Measurements from ENCODE around the gene DNAJC4. TPM values are rescaled to one million over a fixed set of nuclear protein-coding genes. Genes with fewer than 3 reads are reported as not detected.

The DNAJC4 gene
- total RNA-seq, 2 experiments from 2014 or later, result 22.5 to 26.2 TPM

DNA sequence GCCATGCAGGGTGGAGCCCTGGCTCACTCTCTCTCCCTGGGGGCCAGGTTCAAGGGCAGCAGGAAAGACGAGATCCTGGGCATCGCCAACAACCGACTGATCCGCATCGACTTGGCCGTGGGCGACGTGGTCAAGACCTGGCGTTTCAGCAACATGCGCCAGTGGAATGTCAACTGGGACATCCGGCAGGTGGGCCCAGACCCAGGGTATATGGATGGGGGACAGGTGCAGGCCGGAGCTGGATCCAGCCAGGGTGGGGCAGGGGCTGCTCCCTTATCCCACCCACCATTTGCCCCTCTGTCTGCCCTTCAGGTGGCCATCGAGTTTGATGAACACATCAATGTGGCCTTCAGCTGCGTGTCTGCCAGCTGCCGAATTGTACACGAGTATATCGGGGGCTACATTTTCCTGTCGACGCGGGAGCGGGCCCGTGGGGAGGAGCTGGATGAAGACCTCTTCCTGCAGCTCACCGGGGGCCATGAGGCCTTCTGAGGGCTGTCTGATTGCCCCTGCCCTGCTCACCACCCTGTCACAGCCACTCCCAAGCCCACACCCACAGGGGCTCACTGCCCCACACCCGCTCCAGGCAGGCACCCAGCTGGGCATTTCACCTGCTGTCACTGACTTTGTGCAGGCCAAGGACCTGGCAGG, 7.2 kb upstream of the DNAJC4 start:
- Mint-ChIP-seq H3K36me3 (peaks cover 16% of the 10 kb centered on the region), H3K4me1 (ENCODE audit: low read depth) (peaks cover 18% of the 10 kb centered on the region), H3K27ac (no peak overlapping the region), H3K4me3 (no peak overlapping the region), H3K9me3 (no peaks in the 10 kb centered on the region), H3K27me3 (no peaks in the 10 kb centered on the region)
- intact Hi-C loops (cut with micrococcal nuclease), result no loop called here
- ChIA-PET POLR2A (interaction anchor here (0.5 to 5.4 kb wide), 7 partner anchors 8 to 42 kb away, joined by 3 to 66 read pairs (median 4); partner anchors contain the start of gene FERMT3), CTCF (interaction anchor here (5.2 kb wide), 1 partner anchor 16 kb away, joined by 38 read pairs; the partner anchor contains the start of gene FERMT3)
- DNase-seq, result no peak

DNA sequence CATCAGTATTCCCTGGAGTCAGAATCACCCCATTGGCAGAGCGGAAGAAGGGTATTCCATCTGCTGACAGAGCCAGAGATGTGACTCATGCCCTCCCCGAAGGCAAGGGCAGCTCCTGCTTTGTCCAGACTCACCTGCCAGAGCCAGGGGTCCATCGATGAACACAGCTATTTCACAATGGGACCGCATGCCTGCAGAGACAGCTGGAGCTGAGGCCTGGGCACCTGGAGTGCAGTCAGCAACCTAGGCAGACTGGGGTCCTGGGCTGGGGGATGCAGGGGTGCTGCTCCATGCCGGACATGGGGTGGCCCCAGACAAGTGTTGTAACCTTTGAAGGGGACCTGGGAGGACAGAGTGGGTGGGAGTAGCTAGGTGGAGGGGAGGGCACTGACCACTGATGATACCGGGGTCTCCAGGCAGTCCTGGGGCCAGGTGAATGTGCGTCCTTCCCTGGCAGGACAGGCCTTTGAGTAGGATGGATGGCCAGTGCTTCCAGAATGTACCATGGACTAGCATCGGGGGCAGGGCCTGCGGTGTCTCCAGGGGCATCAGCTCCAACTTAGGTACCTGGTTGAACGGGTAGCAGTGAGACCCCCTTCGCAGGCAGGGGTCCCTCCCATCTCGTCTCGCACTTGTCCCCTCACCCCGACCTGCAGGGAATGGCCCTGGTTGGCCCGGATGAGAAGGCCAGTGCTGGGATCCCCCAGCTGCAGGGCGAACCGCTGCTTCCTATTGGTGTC, 6.0 kb upstream of the DNAJC4 start:
- Mint-ChIP-seq H3K9me3 (no peaks in the 10 kb centered on the region), H3K27ac (peak overlapping the region; percentile 49), H3K4me1 (ENCODE audit: low read depth) (peaks cover 21% of the 10 kb centered on the region), H3K36me3 (peaks cover 8% of the 10 kb centered on the region), H3K27me3 (no peaks in the 10 kb centered on the region), H3K4me3 (peak overlapping the region; percentile 88)
- intact Hi-C loops (cut with micrococcal nuclease), result no loop called here
- CTCF ChIA-PET, result interaction anchor here (0.6 to 5.2 kb wide), 4 partner anchors 8 to 107 kb away, joined by 3 to 38 read pairs (median 4); partner anchors contain the start of gene FERMT3
- DNase-seq, result no peak
- POLR2A ChIA-PET, result interaction anchor here (0.6 to 5.4 kb wide), 7 partner anchors 9 to 1452 kb away, joined by 3 to 66 read pairs (median 3); partner anchors contain the start of gene FERMT3

DNA sequence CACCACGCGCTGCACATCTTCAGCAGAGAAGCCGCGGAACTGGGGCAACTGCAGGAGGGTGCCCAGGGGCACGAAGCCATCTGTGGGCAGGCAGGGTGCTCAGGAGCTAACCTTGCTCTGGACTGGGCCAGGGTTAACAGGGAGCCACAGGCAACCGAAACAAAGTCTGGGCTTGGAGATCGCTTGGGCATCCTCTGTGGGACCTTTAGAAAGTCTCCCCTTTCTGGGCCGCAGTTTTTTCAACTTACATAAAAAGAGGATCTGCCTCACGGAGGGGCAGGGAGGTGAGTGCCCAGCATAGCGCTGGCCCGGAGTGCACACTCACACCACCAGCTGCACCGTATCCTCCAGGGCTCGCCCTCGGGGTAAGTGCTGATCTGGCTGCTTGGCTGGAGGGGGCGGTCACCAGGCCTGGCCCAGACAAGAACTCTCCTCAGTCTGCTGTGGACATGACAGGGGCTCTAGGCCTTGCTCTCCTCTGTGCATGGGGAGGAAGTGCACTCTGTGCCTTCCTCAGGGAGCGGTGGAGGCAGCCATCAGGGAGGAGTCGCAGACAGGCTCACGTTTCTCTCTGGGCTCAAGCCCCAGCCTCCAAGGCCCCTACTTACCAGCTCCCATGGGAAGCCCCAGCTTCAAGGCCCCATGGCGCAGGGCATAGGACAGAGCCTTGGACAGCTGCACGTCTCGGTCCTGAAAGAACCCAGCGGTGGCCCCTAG, 5.3 kb upstream of the DNAJC4 start:
- Mint-ChIP-seq H3K36me3 (peaks cover 7% of the 10 kb centered on the region), H3K4me1 (ENCODE audit: low read depth) (peaks cover 27% of the 10 kb centered on the region), H3K27me3 (no peaks in the 10 kb centered on the region), H3K27ac (peak overlapping the region; percentile 83), H3K4me3 (peak overlapping the region; percentile 88), H3K9me3 (no peaks in the 10 kb centered on the region)
- no peak for DNase-seq
- ChIA-PET CTCF (interaction anchor here (0.6 to 5.2 kb wide), 5 partner anchors 8 to 107 kb away, joined by 3 to 38 read pairs (median 3); partner anchors contain the start of genes FERMT3 and PRDX5), POLR2A (interaction anchor here (0.9 to 5.4 kb wide), 7 partner anchors 10 to 92 kb away, joined by 3 to 66 read pairs (median 6); partner anchors contain the start of genes FERMT3, PRDX5 and TRMT112)
- intact Hi-C loops (cut with micrococcal nuclease), result no loop called here

DNA sequence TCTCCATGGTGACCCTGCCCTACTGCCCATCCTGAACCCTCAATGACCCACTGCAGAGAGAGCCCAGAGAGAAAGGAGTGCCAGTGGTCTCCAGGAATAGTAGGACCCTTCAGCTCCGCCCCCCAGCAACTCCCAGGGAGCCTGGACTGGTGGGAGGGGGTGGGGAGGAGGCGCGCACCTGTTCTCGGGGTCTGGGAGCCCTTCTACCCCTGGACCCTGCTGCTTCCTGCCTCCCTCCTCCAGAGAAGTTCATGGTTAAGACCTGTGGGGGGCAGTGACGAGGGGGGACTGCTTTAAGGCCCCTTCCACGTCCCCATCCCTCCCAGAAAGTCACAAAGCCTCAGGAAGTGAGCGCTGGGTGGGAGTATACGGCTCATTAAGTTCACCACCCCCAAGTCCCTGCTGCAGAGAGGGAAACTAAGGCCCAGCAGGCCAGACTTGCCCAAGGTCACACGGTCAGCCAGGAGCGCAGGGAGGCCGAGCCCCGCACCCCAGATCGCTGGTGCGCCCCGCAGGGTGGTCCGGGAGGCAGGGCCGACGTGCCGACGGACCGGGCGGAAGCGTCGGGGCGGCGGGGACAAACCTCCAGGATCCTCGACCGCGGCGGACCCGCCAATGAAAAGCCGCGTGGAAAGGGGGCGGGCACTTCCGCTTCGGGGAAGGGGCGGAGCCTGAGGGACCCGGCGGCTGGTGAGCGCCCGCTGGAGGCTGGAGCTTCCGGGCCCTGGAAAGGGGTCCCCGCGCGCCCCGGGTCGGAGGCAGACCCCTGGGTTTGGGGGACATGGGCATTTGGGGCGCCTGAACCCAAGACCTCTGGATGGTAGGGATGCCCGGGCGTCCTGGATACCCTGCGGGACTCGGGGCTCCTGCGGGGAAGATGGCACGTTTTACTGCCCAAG, 4.5 kb upstream of the DNAJC4 start, which contains the start of the genes NUDT22 and TRPT1:
Gene NUDT22 (plus strand): TSS at position 667 of the 899 bp plus-strand sequence. CDS start 379 bp downstream, outside the sequence.
Gene TRPT1 (minus strand): TSS at position 579 of the 899 bp plus-strand sequence. CDS start 326 bp downstream, at position 253.
- Mint-ChIP-seq H3K4me1 (ENCODE audit: low read depth) (peaks cover 28% of the 10 kb centered on the region), H3K4me3 (peak within 1 kb of the TSS; percentile 88), H3K27me3 (no peaks in the 10 kb centered on the region), H3K36me3 (peaks cover 5% of the 10 kb centered on the region), H3K9me3 (no peaks in the 10 kb centered on the region), H3K27ac (peak within 1 kb of the TSS; percentile 84)
- CTCF ChIA-PET, result interaction anchor here (0.6 to 5.2 kb wide), 20 partner anchors 8 to 463 kb away, joined by 3 to 38 read pairs (median 3); partner anchors contain the start of genes CATSPERZ, ESRRA, FERMT3 and FKBP2
- peak; percentile 95 for DNase-seq
- intact Hi-C loops (cut with micrococcal nuclease), result loop anchor here (1.0 kb wide), 3 partner anchors 14 to 41 kb away; no protein-coding TSS in a partner anchor
- POLR2A ChIA-PET, result interaction anchor here (0.9 to 5.4 kb wide), 13 partner anchors 10 to 92 kb away, joined by 3 to 66 read pairs (median 6); partner anchors contain the start of genes BAD, FERMT3, FKBP2 and PPP1R14B

DNA sequence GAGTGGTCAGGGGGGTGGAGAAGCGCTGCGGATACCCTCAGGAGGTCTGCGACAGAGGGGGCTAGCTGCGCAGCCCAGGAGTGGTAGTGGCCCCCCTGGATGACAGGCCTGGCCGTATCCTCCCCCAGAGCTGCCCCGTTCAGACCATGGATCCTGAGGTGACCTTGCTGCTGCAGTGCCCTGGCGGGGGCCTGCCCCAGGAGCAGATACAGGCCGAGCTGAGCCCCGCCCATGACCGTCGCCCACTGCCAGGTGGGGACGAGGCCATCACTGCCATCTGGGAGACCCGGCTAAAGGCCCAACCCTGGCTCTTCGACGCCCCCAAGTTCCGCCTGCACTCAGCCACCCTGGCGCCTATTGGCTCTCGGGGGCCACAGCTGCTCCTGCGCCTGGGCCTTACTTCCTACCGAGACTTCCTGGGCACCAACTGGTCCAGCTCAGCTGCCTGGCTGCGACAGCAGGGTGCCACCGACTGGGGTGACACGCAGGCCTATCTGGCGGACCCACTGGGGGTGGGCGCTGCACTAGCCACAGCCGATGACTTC, 3.8 kb upstream of the DNAJC4 start:
- ChIA-PET CTCF (interaction anchor here (0.7 to 5.2 kb wide), 17 partner anchors 7 to 462 kb away, joined by 3 to 38 read pairs (median 3); partner anchors contain the start of genes CATSPERZ, ESRRA, FERMT3 and FKBP2), POLR2A (interaction anchor here (0.7 to 5.4 kb wide), 12 partner anchors 9 to 91 kb away, joined by 3 to 66 read pairs (median 6); partner anchors contain the start of genes BAD, FERMT3, FKBP2 and PPP1R14B)
- no peaks in the 10 kb centered on the region for H3K27me3 Mint-ChIP-seq
- H3K27ac Mint-ChIP-seq, result peak overlapping the region; percentile 84
- H3K9me3 Mint-ChIP-seq, result no peaks in the 10 kb centered on the region
- peak overlapping the region; percentile 88 for H3K4me3 Mint-ChIP-seq
- H3K4me1 Mint-ChIP-seq (ENCODE audit: low read depth), result peaks cover 31% of the 10 kb centered on the region
- peaks cover 5% of the 10 kb centered on the region for H3K36me3 Mint-ChIP-seq
- DNase-seq, result peak; percentile 81
- intact Hi-C loops (cut with micrococcal nuclease), result loop anchor here (1.0 kb wide), 3 partner anchors 14 to 41 kb away; no protein-coding TSS in a partner anchor

DNA sequence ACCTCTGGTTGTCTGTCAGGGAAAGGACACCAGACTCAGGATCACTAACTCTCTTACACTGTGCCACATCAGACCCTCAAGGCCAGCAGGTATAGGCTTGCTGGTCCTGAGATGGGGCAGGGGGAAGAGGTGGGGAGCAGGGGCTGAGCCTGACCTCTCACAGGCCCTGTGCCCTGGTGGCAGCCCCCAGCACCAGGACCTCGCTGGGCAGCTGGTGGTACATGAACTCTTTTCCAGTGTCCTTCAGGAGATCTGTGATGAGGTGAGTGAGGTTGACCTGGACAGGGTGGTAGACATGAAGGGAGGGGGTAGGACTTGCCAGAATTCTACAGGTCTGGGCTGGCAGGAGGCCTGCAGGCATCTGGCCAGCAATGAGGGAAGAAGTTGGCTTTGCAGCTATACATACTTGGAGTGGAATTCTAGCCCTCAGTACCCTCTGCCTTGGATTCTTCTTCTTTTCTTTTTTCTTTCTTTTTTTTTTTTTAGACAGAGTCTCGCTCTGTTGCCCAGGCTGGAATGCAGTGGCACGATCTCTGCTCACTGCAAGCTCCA, 2.9 kb upstream of the DNAJC4 start:
- CTCF ChIA-PET, result interaction anchor here (1.0 to 5.2 kb wide), 5 partner anchors 21 to 76 kb away, joined by 3 to 38 read pairs (median 5); partner anchors contain the start of genes CATSPERZ, ESRRA and FERMT3

DNA sequence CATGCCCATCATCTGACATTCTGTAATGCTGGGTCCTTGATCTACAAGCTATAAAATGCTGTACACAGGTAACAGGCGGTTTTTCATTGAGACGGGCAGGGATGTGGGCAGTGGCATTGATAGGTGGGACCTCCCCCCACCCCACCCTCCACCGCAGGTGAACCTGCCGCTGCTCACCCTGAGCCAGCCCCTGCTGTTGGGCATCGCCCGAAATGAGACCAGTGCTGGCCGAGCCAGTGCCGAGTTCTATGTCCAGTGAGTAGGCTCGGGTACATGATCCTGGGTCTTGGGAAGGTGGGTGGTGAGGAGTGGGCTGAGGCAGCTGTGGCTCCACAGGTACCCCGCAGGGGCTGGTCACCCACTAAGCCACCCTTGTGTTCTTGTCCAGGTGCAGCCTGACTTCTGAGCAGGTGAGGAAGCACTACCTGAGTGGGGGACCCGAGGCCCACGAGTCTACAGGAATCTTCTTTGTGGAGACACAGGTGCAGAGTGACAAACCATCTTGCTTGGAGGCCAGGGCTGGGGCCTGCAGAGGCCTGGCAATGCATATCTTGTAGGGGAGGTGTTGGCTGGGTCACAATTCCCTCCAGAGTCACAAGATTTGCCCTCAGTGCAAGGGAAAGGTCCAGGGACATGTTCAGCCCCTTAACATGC, 1.1 kb upstream of the DNAJC4 start:
- Mint-ChIP-seq H3K36me3 (peaks cover 5% of the 10 kb centered on the region), H3K4me1 (ENCODE audit: low read depth) (peaks cover 34% of the 10 kb centered on the region)
- CTCF ChIA-PET, result interaction anchor here (1.2 kb wide), 1 partner anchor 75 kb away, joined by 3 read pairs; no protein-coding TSS in a partner anchor

More for the DNA sequence above, 2.9 kb upstream of the DNAJC4 start:
- POLR2A ChIA-PET, result interaction anchor here (0.7 to 5.4 kb wide), 8 partner anchors 10 to 42 kb away, joined by 3 to 66 read pairs (median 8); partner anchors contain the start of genes FERMT3, PPP1R14B and STIP1
- Mint-ChIP-seq H3K27ac (peak overlapping the region; percentile 84), H3K27me3 (no peaks in the 10 kb centered on the region), H3K9me3 (no peaks in the 10 kb centered on the region), H3K4me3 (peak overlapping the region; percentile 88), H3K4me1 (ENCODE audit: low read depth) (peaks cover 37% of the 10 kb centered on the region), H3K36me3 (peaks cover 5% of the 10 kb centered on the region)
- DNase-seq, result no peak
- intact Hi-C loops (cut with micrococcal nuclease), result no loop called here

DNA sequence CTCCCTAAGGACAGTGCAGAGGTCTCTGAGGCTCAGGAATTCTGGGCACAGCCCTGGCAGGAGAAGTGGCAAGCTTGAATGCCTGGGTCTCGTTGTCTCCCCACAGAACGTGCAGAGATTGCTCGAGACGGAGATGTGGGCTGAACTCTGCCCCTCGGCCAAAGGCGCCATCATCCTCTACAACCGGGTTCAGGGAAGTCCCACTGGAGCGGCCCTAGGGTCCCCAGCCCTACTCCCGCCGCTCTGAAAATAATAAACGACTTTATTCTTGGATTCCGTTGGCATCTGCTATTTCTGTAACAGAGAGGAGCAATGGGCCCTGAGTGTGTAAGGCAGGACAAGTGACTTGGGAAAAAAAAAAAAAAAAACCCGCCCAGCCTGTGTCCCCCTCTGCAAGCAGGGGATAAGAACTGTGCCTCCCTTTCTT, 591 bp upstream of the DNAJC4 start:
- POLR2A ChIA-PET, result no interaction called here
- H3K27me3 Mint-ChIP-seq, result no peaks in the 10 kb centered on the region
- no peaks in the 10 kb centered on the region for H3K9me3 Mint-ChIP-seq
- CTCF ChIA-PET, result no interaction called here
- peak overlapping the region; percentile 80 for H3K27ac Mint-ChIP-seq
- peak overlapping the region; percentile 79 for H3K4me3 Mint-ChIP-seq
- intact Hi-C loops (cut with micrococcal nuclease), result loop anchor here (1.0 kb wide), 2 partner anchors 12 to 22 kb away; partner anchors contain the start of gene FKBP2
- peaks cover 33% of the 10 kb centered on the region for H3K4me1 Mint-ChIP-seq (ENCODE audit: low read depth)
- peaks cover 5% of the 10 kb centered on the region for H3K36me3 Mint-ChIP-seq
- DNase-seq, result no peak

More for the DNA sequence above, 1.1 kb upstream of the DNAJC4 start:
- intact Hi-C loops (cut with micrococcal nuclease), result no loop called here
- H3K27ac Mint-ChIP-seq, result peak overlapping the region; percentile 28
- H3K9me3 Mint-ChIP-seq, result no peaks in the 10 kb centered on the region
- H3K4me3 Mint-ChIP-seq, result peak overlapping the region; percentile 39
- H3K27me3 Mint-ChIP-seq, result no peaks in the 10 kb centered on the region
- DNase-seq, result no peak
- POLR2A ChIA-PET, result no interaction called here

DNA sequence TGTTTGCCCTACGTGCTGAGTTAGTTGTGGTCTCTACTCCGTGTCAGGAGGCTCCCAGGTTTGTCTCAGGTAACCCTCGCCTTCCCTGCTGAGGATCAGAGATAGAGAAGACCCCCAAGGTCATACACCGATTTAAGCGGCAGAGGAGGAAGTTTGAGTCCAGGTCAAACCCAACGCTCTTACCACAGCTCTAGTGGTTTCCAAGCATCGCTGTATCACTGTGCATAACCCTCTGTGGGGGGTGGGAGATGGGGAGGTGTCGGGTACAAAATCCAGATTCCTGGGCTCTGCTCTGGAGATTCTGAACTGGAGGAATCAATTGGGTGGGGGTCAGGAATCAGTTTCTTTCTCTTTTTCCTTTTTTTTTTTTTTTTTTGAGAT, 627 bp downstream of the DNAJC4 start:
- intact Hi-C loops (cut with micrococcal nuclease), result loop anchor here (1.0 kb wide), 2 partner anchors 10 to 24 kb away; partner anchors contain the start of gene FKBP2
- H3K36me3 Mint-ChIP-seq, result peaks cover 7% of the 10 kb centered on the region
- peaks cover 38% of the 10 kb centered on the region for H3K4me1 Mint-ChIP-seq (ENCODE audit: low read depth)
- ChIA-PET CTCF (no interaction called here), POLR2A (no interaction called here)
- no peak for DNase-seq
- H3K27ac Mint-ChIP-seq, result peak overlapping the region; percentile 80
- H3K9me3 Mint-ChIP-seq, result no peaks in the 10 kb centered on the region
- H3K4me3 Mint-ChIP-seq, result peak overlapping the region; percentile 79
- H3K27me3 Mint-ChIP-seq, result no peaks in the 10 kb centered on the region
